H1 (cell line): Measurements from ENCODE around the gene PFDN1. TPM values are rescaled to one million over a fixed set of nuclear protein-coding genes. Genes with fewer than 3 reads are reported as not detected.
A peak's percentile ranks its signal among the peaks of the same experiment; 100 is the strongest.

Experiments
- CTCF ChIA-PET: fragments of 300-600 bp; sonication (Branson Sonifier 250); formaldehyde crosslinking; loops from one replicate; lab custom pipeline; 2021; ENCODE audit not compliant: partially characterized antibody; lab: Charles Lee
- POLR2A ChIA-PET: fragments of 300-600 bp; sonication (Branson Sonifier 250); formaldehyde crosslinking; loops from one replicate; lab custom pipeline; 2021; ENCODE audit warnings: inconsistent platforms; ENCODE audit not compliant: partially characterized antibody; lab: Charles Lee
- DNase-seq, 2 experiments: peaks; one replicate each; pipeline versions ENCODE4 v3.0.0 to v3.0.0-alpha.2; 2010 to 2022; ENCODE audit warnings: low spot score in 2 of 2, low read depth in 1 of 2, mixed read lengths in 1 of 2
- FAIRE-seq: peaks from 2 replicates; lab custom pipeline; 2011; peaks lifted over from hg19 to GRCh38; lab: Jason Lieb, UNC
- H2AFZ ChIP-seq: 2 replicates; pipeline ENCODE4 v1.8.1; 2012; ENCODE audit warnings: low read length, inconsistent platforms
- H2AK5ac ChIP-seq: 2 replicates; pipeline ENCODE4 v1.6.1; 2013; ENCODE audit warnings: low read depth, low read length
- H2BK120ac ChIP-seq: replicated peaks from 2 replicates; pipeline ENCODE3; 2013; ENCODE audit warnings: low read depth, low read length, inconsistent platforms
- H2BK12ac ChIP-seq: 2 replicates; pipeline ENCODE4 v1.6.1; 2013; ENCODE audit warnings: low read depth, low read length
- H2BK15ac ChIP-seq: 2 replicates; pipeline ENCODE4 v1.6.1; 2013; ENCODE audit warnings: low read length
- H2BK20ac ChIP-seq: 2 replicates; pipeline ENCODE4 v1.6.1; 2013; ENCODE audit warnings: low read length
- H2BK5ac ChIP-seq: 2 replicates; pipeline ENCODE4 v1.6.1; 2013; ENCODE audit warnings: low read depth, low read length
- H3K14ac ChIP-seq: 2 replicates; pipeline ENCODE4 v1.6.1; 2013; ENCODE audit warnings: inconsistent platforms; ENCODE audit not compliant: insufficient read length
- H3K18ac ChIP-seq: 2 replicates; pipeline ENCODE4 v1.6.1; 2013; ENCODE audit warnings: low read length; ENCODE audit errors: extremely low read depth
- H3K23ac ChIP-seq: 2 replicates; pipeline ENCODE4 v1.6.1; 2013; ENCODE audit warnings: inconsistent platforms; ENCODE audit not compliant: insufficient read length
- H3K23me2 ChIP-seq: 2 replicates; pipeline ENCODE4 v1.6.1; 2013; ENCODE audit warnings: low read depth, low read length
- H3K27ac ChIP-seq: 2 replicates; pipeline ENCODE4 v1.6.1; 2011; ENCODE audit warnings: low read depth, low read length, inconsistent platforms
- H3K27me3 ChIP-seq, 4 experiments: replicated peaks in 1 of 4; 1 replicate in 1 of 4; 2 replicates in 3 of 4; pipeline versions ENCODE4 v1.6.1 to v1.8.1; 2011 to 2013; ENCODE audit warnings: low read length in 3 of 4, mild to moderate bottlenecking in 3 of 4, inconsistent platforms in 2 of 4, mixed read lengths in 2 of 4, moderate library complexity in 1 of 4; ENCODE audit not compliant: control insufficient read depth in 3 of 4, insufficient read depth in 3 of 4; ENCODE audit errors: extremely low read depth in 1 of 4
- H3K36me3 ChIP-seq, 4 experiments: 2 replicates each; pipeline versions ENCODE4 v1.6.1 to v1.8.1; 2011 to 2013; ENCODE audit warnings: mild to moderate bottlenecking in 4 of 4, low read length in 3 of 4, moderate library complexity in 2 of 4, control low read depth in 1 of 4, inconsistent platforms in 1 of 4; ENCODE audit not compliant: insufficient read depth in 4 of 4, control insufficient read depth in 2 of 4
- H3K4ac ChIP-seq: replicated peaks from 2 replicates; pipeline ENCODE3; 2013; ENCODE audit warnings: low read length, low read depth, mixed read lengths, inconsistent platforms; ENCODE audit not compliant: insufficient read length
- H3K4me1 ChIP-seq, 4 experiments: replicated peaks in 1 of 4; 1 replicate in 1 of 4; 2 replicates in 3 of 4; pipeline versions ENCODE4 v1.6.1 to v1.8.1; 2011 to 2013; ENCODE audit warnings: low read length in 3 of 4, inconsistent platforms in 2 of 4, mixed read lengths in 1 of 4; ENCODE audit not compliant: insufficient read depth in 4 of 4, control insufficient read depth in 3 of 4
- H3K4me2 ChIP-seq, 2 experiments: 2 replicates each; pipeline versions ENCODE4 v1.6.1 to v1.8.1; 2011 to 2013; ENCODE audit warnings: low read depth in 2 of 2, low read length in 2 of 2, control low read depth in 1 of 2, inconsistent platforms in 1 of 2, mild to moderate bottlenecking in 1 of 2; ENCODE audit not compliant: insufficient read depth in 1 of 2
- H3K4me3 ChIP-seq, 4 experiments: fragments of 200-600, 300-600 bp in 1 of 4; sonication (generic), shearing (Covaris generic), sonication (Bioruptor Twin) in 1 of 4; 2 replicates each; pipeline versions ENCODE4 v1.5.1 to v1.8.1; 2011 to 2016; ENCODE audit warnings: low read length in 4 of 4, low read depth in 3 of 4, control low read depth in 2 of 4, inconsistent platforms in 2 of 4, mild to moderate bottlenecking in 2 of 4, mixed read lengths in 1 of 4, moderate library complexity in 1 of 4; ENCODE audit not compliant: insufficient read depth in 2 of 4; ENCODE audit errors: extremely low read depth in 1 of 4
- H3K56ac ChIP-seq: replicated peaks from 2 replicates; pipeline ENCODE3; 2013; ENCODE audit warnings: low read depth, mild to moderate bottlenecking, mixed read lengths, low read length, inconsistent platforms; ENCODE audit not compliant: insufficient read length
- H3K79me1 ChIP-seq: 2 replicates; pipeline ENCODE4 v1.6.1; 2013; ENCODE audit warnings: low read depth, low read length, control low read depth
- H3K79me2 ChIP-seq, 2 experiments: 2 replicates each; pipeline versions ENCODE4 v1.6.1 to v1.8.1; 2012 to 2013; ENCODE audit warnings: low read length in 2 of 2, mild to moderate bottlenecking in 2 of 2, inconsistent platforms in 1 of 2; ENCODE audit not compliant: insufficient read depth in 2 of 2, control insufficient read depth in 1 of 2
- H3K9ac ChIP-seq, 4 experiments: replicated peaks in 1 of 4; 1 replicate in 1 of 4; 2 replicates in 3 of 4; pipeline versions ENCODE4 v1.6.1 to v1.8.1; 2011 to 2013; ENCODE audit warnings: low read depth in 3 of 4, low read length in 3 of 4, control low read depth in 2 of 4, mild to moderate bottlenecking in 2 of 4, moderate library complexity in 2 of 4, inconsistent platforms in 1 of 4; ENCODE audit errors: extremely low read depth in 1 of 4
- H3K9me3 ChIP-seq, 2 experiments: 2 replicates each; pipeline versions ENCODE4 v1.6.1 to v1.8.1; 2012 to 2013; ENCODE audit warnings: mild to moderate bottlenecking in 2 of 2, moderate library complexity in 2 of 2, control low read depth in 1 of 2, inconsistent platforms in 1 of 2, low read depth in 1 of 2, low read length in 1 of 2, mixed read lengths in 1 of 2; ENCODE audit not compliant: insufficient read depth in 2 of 2
- H4K20me1 ChIP-seq, 2 experiments: replicated peaks in 1 of 2; 2 replicates each; pipeline versions ENCODE3 to v1.8.1; 2011 to 2013; ENCODE audit warnings: inconsistent platforms in 2 of 2, low read length in 2 of 2, mild to moderate bottlenecking in 1 of 2; ENCODE audit not compliant: insufficient read depth in 2 of 2, control insufficient read depth in 1 of 2
- H4K5ac ChIP-seq: 2 replicates; pipeline ENCODE4 v1.6.1; 2013; ENCODE audit warnings: low read length, low read depth, mixed read lengths, inconsistent platforms; ENCODE audit not compliant: insufficient read length
- H4K8ac ChIP-seq: 2 replicates; pipeline ENCODE4 v1.8.0; 2013; ENCODE audit warnings: mild to moderate bottlenecking, moderate library complexity, low read length, inconsistent platforms; ENCODE audit not compliant: insufficient read depth; ENCODE audit errors: extremely low read depth
- H4K91ac ChIP-seq: replicated peaks from 2 replicates; pipeline ENCODE3; 2013; ENCODE audit warnings: low read length, mixed read lengths, inconsistent platforms; ENCODE audit not compliant: insufficient read length
- CBX8 ChIP-seq: fragments of 300-800, 300-1000 bp; sonication (generic); IDR thresholded peaks from 2 replicates; pipeline ENCODE4 v1.7.1; 2016; ENCODE audit warnings: low read depth, low read length, borderline replicate concordance
- CREB1 ChIP-seq: IDR thresholded peaks from 2 replicates; pipeline ENCODE4 v1.6.1; 2012; ENCODE audit warnings: inconsistent platforms
- CTCF ChIP-seq, 3 experiments: IDR thresholded peaks; 1 replicate in 2 of 3; 2 replicates in 1 of 3; pipeline versions ENCODE4 v1.5.1 to v1.6.1; 2011; ENCODE audit warnings: low read length in 3 of 3, mild to moderate bottlenecking in 3 of 3, inconsistent platforms in 2 of 3, low read depth in 1 of 3, moderate library complexity in 1 of 3; ENCODE audit not compliant: insufficient read depth in 1 of 3; ENCODE audit errors: control extremely low read depth in 1 of 3
- HDAC2 ChIP-seq, 2 experiments: fragments of 300-600 bp in 1 of 2; sonication (generic) in 1 of 2; IDR thresholded peaks; 2 replicates each; pipeline ENCODE4 v1.6.1; 2011 to 2012; ENCODE audit warnings: low read depth in 2 of 2, low read length in 2 of 2, mild to moderate bottlenecking in 2 of 2, moderate library complexity in 2 of 2, borderline replicate concordance in 1 of 2, inconsistent platforms in 1 of 2
- RAD21 ChIP-seq, 2 experiments: IDR thresholded peaks in 1 of 2; conservative IDR thresholded peaks in 1 of 2; 2 replicates each; pipeline ENCODE4 v1.6.1; 2011; ENCODE audit warnings: low read depth in 2 of 2, low read length in 2 of 2, improper control_type of control experiment in 1 of 2, inconsistent platforms in 1 of 2, mild to moderate bottlenecking in 1 of 2, moderate library complexity in 1 of 2
- TAF7 ChIP-seq: optimal IDR thresholded peaks from 2 replicates; pipeline ENCODE3; 2011; ENCODE audit warnings: low read depth, mild to moderate bottlenecking, inconsistent platforms, low read length, moderate library complexity, borderline replicate concordance
- WGBS, 2 experiments: shearing (Covaris generic) in 1 of 2; methylation state at CpG; one replicate each; pipeline versions ENCODE4 v1.1.6 to v1.1.7; 2013 to 2015; ENCODE audit warnings: low lambda C conversion rate in 2 of 2, mixed read lengths in 2 of 2, inconsistent platforms in 1 of 2, low coverage in 1 of 2, missing lambda C conversion rate in 1 of 2; ENCODE audit not compliant: insufficient replicate concordance in 2 of 2, insufficient coverage in 1 of 2, insufficient read length in 1 of 2; ENCODE audit errors: extremely low coverage in 1 of 2, missing lambda C conversion rate in 1 of 2; 5-methylcytosine and 5-hydroxymethylcytosine counted together
- polyA plus RNA-seq, 7 experiments: library from polyadenylated mRNA; depleted of rRNA in 3 of 7; stranded (reverse) in 5 of 7; unstranded in 2 of 7; fragments of >200 nt in 5 of 7; fragments of 200-250 nt in 2 of 7; gene quantifications; 1 replicate in 5 of 7; 2 replicates in 1 of 7; 4 replicates in 1 of 7; pipeline versions ENCODE4 v1.2.1 to v1.2.3, GENCODE V29; 2011 to 2013; ENCODE audit warnings: missing spikeins in 2 of 7, mixed read lengths in 2 of 7
- total RNA-seq: library from RNA; stranded (reverse); fragmentation: NEBNext Ultra II Directional; extraction: Animal tissue kit (Norgen Biotek cat#: 25700); gene quantifications from 2 replicates; pipeline ENCODE4 v1.2.1, GENCODE V29; 2021

Gene PFDN1
- total and polyA plus RNA-seq, 2 of the 8 experiments (the other 6 are each of a cell fraction or from before 2014, with no cell fraction given): 53.0 to 89.6 TPM

GRCh38 chr5:140239939-140240700, 62.8 kb downstream of the PFDN1 start:
- Histone ChIP-seq H3K27ac (no peak overlapping the region), H3K4ac (no peak overlapping the region), H3K56ac (no peak overlapping the region), H3K23me2 (no peaks in the 10 kb centered on the region), H4K20me1 (peaks cover 0 to 4% of the 10 kb centered on the region in 2 experiments), H3K79me2 (no peaks in the 10 kb centered on the region), H3K14ac (no peak overlapping the region), H4K91ac (no peak overlapping the region), H3K79me1 (no peaks in the 10 kb centered on the region; the same call in 1 of the 2 replicates), H3K4me2 (no peak overlapping the region), H3K9ac (no peak overlapping the region), H3K27me3 (no peaks in the 10 kb centered on the region), H2BK120ac (no peak overlapping the region), H3K4me3 (no peak overlapping the region), H4K5ac (no peak overlapping the region), H3K23ac (no peak overlapping the region), H2BK15ac (no peak overlapping the region), H2AFZ (no peak overlapping the region), H2BK12ac (no peak overlapping the region), H3K18ac (no peak overlapping the region), H3K9me3 (no peaks in the 10 kb centered on the region), H3K36me3 (no peaks in the 10 kb centered on the region), H2AK5ac (no peak overlapping the region), H3K4me1 (peaks cover 3 to 13% (median 9%) of the 10 kb centered on the region in 4 experiments; a peak in 6 of 7 replicates), H2BK5ac (no peak overlapping the region), H4K8ac (no peak overlapping the region), H2BK20ac (no peak overlapping the region)
- WGBS, 2 experiments: 49% methylated on average over 11 of the region's 11 CpGs; no CpG with 5 or more reads in 1 of the 2 experiments
- DNase-seq: peak; percentile 67 to 86
- ChIA-PET CTCF (interaction anchor here (0.7 to 25.9 kb wide), 31 partner anchors 11 to 272 kb away, joined by 3 to 676 read pairs (median 5); partner anchors contain the start of genes HBEGF, PFDN1 and SLC4A9), POLR2A (interaction anchor here (0.6 to 8.0 kb wide), 4 partner anchors 11 to 120 kb away, joined by 3 to 64 read pairs (median 6); partner anchors contain the start of gene HBEGF)
- peak; percentile 82 for FAIRE-seq
- 0 out of 2 replicates have a peak, but pooled peaks have one; percentile 21 for TF ChIP-seq CREB1
- TF ChIP-seq TAF7: no peak
- no peak for TF ChIP-seq HDAC2 (IDR thresholded peaks at IDR 0.05; ENCODE audit: borderline replicate concordance in 1 of 2, low read depth in 2 of 2, low read length in 2 of 2)
- no peak for TF ChIP-seq CBX8
- TF ChIP-seq RAD21 (IDR thresholded peaks at IDR 0.05 in 1 of 2, conservative IDR thresholded peaks at IDR 0.05 in 1 of 2; ENCODE audit: low read depth in 2 of 2, low read length in 2 of 2): peak; percentile 72 to 78
- TF ChIP-seq CTCF (IDR thresholded peaks at IDR 0.05; ENCODE audit: control extremely low read depth in 1 of 3, insufficient read depth in 1 of 3, low read depth in 1 of 3, low read length in 3 of 3): peak in 2 of 3 experiments; percentile 81 to 82; a peak in 3 of 4 replicates
